ENCODE data around the gene INMT. TPM values are rescaled to one million over a fixed set of nuclear protein-coding genes. Genes with fewer than 3 reads are reported as not detected.

The INMT gene
- total and polyA plus RNA-seq, 2 donors (not counting 1 experiment from before 2014, with no cell fraction given) = 0.15 TPM; not detected in 1

DNA sequence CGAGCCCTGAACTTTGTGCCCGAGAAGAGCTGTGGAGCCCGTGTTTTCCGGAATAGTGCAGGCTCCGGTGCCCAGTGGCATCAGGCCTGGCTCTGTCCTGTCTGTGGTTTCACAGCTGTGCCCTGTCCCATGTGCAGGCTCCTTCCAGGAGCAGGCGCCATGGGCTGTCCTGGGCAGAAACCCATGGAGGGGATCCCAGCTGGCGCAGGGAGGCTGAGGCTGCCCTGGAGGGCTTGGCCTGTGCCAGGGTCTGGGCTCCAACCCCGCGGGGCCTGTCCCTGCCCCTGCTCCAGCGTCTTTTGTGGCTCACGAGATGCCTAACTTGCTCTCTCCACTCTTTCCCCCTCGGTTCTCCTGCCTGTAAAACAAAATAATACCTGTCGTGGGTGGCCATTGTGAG, 46.3 kb upstream of the INMT start:
- no peaks in the 10 kb centered on the region for H3K4me1 ChIP-seq (ENCODE audit: control insufficient read depth in 2 of 2, insufficient read depth in 2 of 2, low read length in 2 of 2)
- H3K27ac ChIP-seq (ENCODE audit: low read length in 2 of 2) = no peak overlapping the region
- CTCF ChIA-PET = interaction anchor here (1.8 kb wide), 1 partner anchor 34 kb away, joined by 6 read pairs; no protein-coding TSS in a partner anchor
- H3K4me3 ChIP-seq (ENCODE audit: control extremely low read depth in 1 of 5, extremely low read depth in 1 of 5, insufficient read depth in 1 of 5, low read depth in 2 of 5, low read length in 4 of 5) = no peak overlapping the region
- Mint-ChIP-seq H3K4me3 (no peak overlapping the region), H3K4me1 (no peaks in the 10 kb centered on the region), H3K27ac (no peak overlapping the region), H3K27me3 (peaks cover 8% of the 10 kb centered on the region), H3K9me3 (ENCODE audit: insufficient read depth) (no peaks in the 10 kb centered on the region)
- ATAC-seq (ENCODE audit: low read depth) = no peak
- no peaks in the 10 kb centered on the region for H4K20me1 ChIP-seq (ENCODE audit: control insufficient read depth, insufficient read depth, low read length, poor library complexity, severe bottlenecking)
- no peaks in the 10 kb centered on the region for H3K36me3 ChIP-seq (replicated peaks in 1 of 2; ENCODE audit: control extremely low read depth in 1 of 2, control insufficient read depth in 1 of 2, extremely low read depth in 1 of 2, insufficient read depth in 2 of 2, low read length in 1 of 2)
- DNase-seq = no peak
- H2AFZ ChIP-seq (ENCODE audit: insufficient read depth, low read depth, low read length, poor library complexity, severe bottlenecking) = no peak overlapping the region
- H3K9me3 ChIP-seq (ENCODE audit: control extremely low read depth in 1 of 3, control insufficient read depth in 2 of 3, insufficient read depth in 1 of 3, low read length in 2 of 3) = peaks cover 0 to 4% (median 0%) of the 10 kb centered on the region in 3 donors
- WGBS (ENCODE audit: insufficient coverage) = 92% methylated on average over 8 of the region's 13 CpGs
- peaks cover 0 to 2% (median 0%) of the 10 kb centered on the region in 4 experiments for H3K27me3 ChIP-seq (replicated peaks in 1 of 4; ENCODE audit: control extremely low read depth in 1 of 4, control insufficient read depth in 3 of 4, insufficient read depth in 4 of 4, low read length in 3 of 4)
- POLR2A ChIA-PET = no interaction called here
- intact Hi-C loops (cut with micrococcal nuclease) = no loop called here
- TF ChIP-seq, protein P1, sequence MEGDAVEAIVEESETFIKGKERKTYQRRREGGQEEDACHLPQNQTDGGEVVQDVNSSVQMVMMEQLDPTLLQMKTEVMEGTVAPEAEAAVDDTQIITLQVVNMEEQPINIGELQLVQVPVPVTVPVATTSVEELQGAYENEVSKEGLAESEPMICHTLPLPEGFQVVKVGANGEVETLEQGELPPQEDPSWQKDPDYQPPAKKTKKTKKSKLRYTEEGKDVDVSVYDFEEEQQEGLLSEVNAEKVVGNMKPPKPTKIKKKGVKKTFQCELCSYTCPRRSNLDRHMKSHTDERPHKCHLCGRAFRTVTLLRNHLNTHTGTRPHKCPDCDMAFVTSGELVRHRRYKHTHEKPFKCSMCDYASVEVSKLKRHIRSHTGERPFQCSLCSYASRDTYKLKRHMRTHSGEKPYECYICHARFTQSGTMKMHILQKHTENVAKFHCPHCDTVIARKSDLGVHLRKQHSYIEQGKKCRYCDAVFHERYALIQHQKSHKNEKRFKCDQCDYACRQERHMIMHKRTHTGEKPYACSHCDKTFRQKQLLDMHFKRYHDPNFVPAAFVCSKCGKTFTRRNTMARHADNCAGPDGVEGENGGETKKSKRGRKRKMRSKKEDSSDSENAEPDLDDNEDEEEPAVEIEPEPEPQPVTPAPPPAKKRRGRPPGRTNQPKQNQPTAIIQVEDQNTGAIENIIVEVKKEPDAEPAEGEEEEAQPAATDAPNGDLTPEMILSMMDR (IDR thresholded peaks at IDR 0.05) = no peak
- no peak for TF ChIP-seq EZH2 (IDR thresholded peaks at IDR 0.05; ENCODE audit: borderline replicate concordance, insufficient read depth, low read depth, low read length, poor library complexity, severe bottlenecking)
- no peak overlapping the region for H3K9ac ChIP-seq (ENCODE audit: low read length)
- H3K79me2 ChIP-seq (ENCODE audit: control insufficient read depth, insufficient read depth, low read length) = no peaks in the 10 kb centered on the region
- H3K4me2 ChIP-seq (replicated peaks; ENCODE audit: low read depth, low read length, poor library complexity, severe bottlenecking) = no peak overlapping the region

- Histone ChIP-seq H3K27ac (ENCODE audit: low read length in 2 of 2) (no peak overlapping the region), H3K27me3 (replicated peaks in 1 of 4; ENCODE audit: control extremely low read depth in 1 of 4, control insufficient read depth in 3 of 4, insufficient read depth in 4 of 4, low read length in 3 of 4) (peaks cover 0 to 2% (median 0%) of the 10 kb centered on the region in 4 experiments), H3K9ac (ENCODE audit: low read length) (no peak overlapping the region), H4K20me1 (ENCODE audit: control insufficient read depth, insufficient read depth, low read length, poor library complexity, severe bottlenecking) (no peaks in the 10 kb centered on the region), H3K4me2 (replicated peaks; ENCODE audit: low read depth, low read length, poor library complexity, severe bottlenecking) (no peak overlapping the region), H2AFZ (ENCODE audit: insufficient read depth, low read depth, low read length, poor library complexity, severe bottlenecking) (no peak overlapping the region), H3K4me3 (ENCODE audit: control extremely low read depth in 1 of 5, extremely low read depth in 1 of 5, insufficient read depth in 1 of 5, low read depth in 2 of 5, low read length in 4 of 5) (no peak overlapping the region), H3K9me3 (ENCODE audit: control extremely low read depth in 1 of 3, control insufficient read depth in 2 of 3, insufficient read depth in 1 of 3, low read length in 2 of 3) (peaks cover 0 to 4% (median 0%) of the 10 kb centered on the region in 3 donors), H3K36me3 (replicated peaks in 1 of 2; ENCODE audit: control extremely low read depth in 1 of 2, control insufficient read depth in 1 of 2, extremely low read depth in 1 of 2, insufficient read depth in 2 of 2, low read length in 1 of 2) (no peaks in the 10 kb centered on the region), H3K79me2 (ENCODE audit: control insufficient read depth, insufficient read depth, low read length) (no peaks in the 10 kb centered on the region), H3K4me1 (ENCODE audit: control insufficient read depth in 2 of 2, insufficient read depth in 2 of 2, low read length in 2 of 2) (no peaks in the 10 kb centered on the region)
- 89% methylated on average over 5 of the region's 6 CpGs for whole genome bisulfite sequencing (ENCODE audit: insufficient coverage)
- ChIA-PET CTCF (no interaction called here), POLR2A (no interaction called here)
- Mint-ChIP-seq H3K9me3 (ENCODE audit: insufficient read depth) (no peaks in the 10 kb centered on the region), H3K4me3 (no peak overlapping the region), H3K27ac (no peak overlapping the region), H3K27me3 (peaks cover 4% of the 10 kb centered on the region), H3K4me1 (no peaks in the 10 kb centered on the region)
- ATAC-seq (ENCODE audit: low read depth) (no peak), DNase-seq (no peak)
- intact Hi-C loops (cut with micrococcal nuclease) = no loop called here
- TF ChIP-seq EZH2 (IDR thresholded peaks at IDR 0.05; ENCODE audit: borderline replicate concordance, insufficient read depth, low read depth, low read length, poor library complexity, severe bottlenecking) = no peak
- TF ChIP-seq, protein P1 (IDR thresholded peaks at IDR 0.05) = no peak
Measured at GRCh38 chr7:30706316-30706715, 45.6 kb upstream of the INMT start.
